HL-60 (cell line): ENCODE results near the gene PSMB5.

ENCODE experiments used
- DNase-seq, 2 experiments: peaks; one replicate each; pipeline ENCODE4 v3.0.0-alpha.2; 2010 to 2020; ENCODE audit warnings: low read depth in 1 of 2, low spot score in 1 of 2
- H3K27ac ChIP-seq: fragments of 250-450 bp; sonication (Bioruptor Pico); replicated peaks from 2 replicates; pipeline ENCODE4 v1.5.1; 2020; ENCODE audit warnings: mild to moderate bottlenecking, moderate library complexity
- H3K27me3 ChIP-seq: fragments of 250-450 bp; sonication (Bioruptor Pico); 2 replicates; pipeline ENCODE4 v1.5.1; 2021; ENCODE audit warnings: mild to moderate bottlenecking, moderate library complexity; ENCODE audit not compliant: insufficient read depth, poor library complexity, severe bottlenecking
- H3K4me3 ChIP-seq: replicated peaks from 2 replicates; pipeline ENCODE4 v1.5.1; 2011; ENCODE audit warnings: mild to moderate bottlenecking, control low read depth, low read length; ENCODE audit not compliant: insufficient read depth
- CTCF ChIP-seq: IDR thresholded peaks from one replicate; pipeline ENCODE4 v1.5.1; 2011; ENCODE audit warnings: low read length, control low read depth, inconsistent platforms; ENCODE audit not compliant: insufficient read depth
- GABPA ChIP-seq: IDR thresholded peaks from 2 replicates; pipeline ENCODE4 v1.6.1; 2012; ENCODE audit warnings: low read depth
- POLR2AphosphoS5 ChIP-seq: IDR thresholded peaks from 2 replicates; pipeline ENCODE4 v1.6.1; 2012; ENCODE audit warnings: low read depth
- REST ChIP-seq: IDR thresholded peaks from 2 replicates; pipeline ENCODE4 v1.6.1; 2012; ENCODE audit warnings: low read depth; ENCODE audit not compliant: insufficient replicate concordance
- SPI1 ChIP-seq: IDR thresholded peaks from 2 replicates; pipeline ENCODE4 v1.6.1; 2012; ENCODE audit warnings: low read depth, mild to moderate bottlenecking, borderline replicate concordance

The PSMB5 gene

DNA sequence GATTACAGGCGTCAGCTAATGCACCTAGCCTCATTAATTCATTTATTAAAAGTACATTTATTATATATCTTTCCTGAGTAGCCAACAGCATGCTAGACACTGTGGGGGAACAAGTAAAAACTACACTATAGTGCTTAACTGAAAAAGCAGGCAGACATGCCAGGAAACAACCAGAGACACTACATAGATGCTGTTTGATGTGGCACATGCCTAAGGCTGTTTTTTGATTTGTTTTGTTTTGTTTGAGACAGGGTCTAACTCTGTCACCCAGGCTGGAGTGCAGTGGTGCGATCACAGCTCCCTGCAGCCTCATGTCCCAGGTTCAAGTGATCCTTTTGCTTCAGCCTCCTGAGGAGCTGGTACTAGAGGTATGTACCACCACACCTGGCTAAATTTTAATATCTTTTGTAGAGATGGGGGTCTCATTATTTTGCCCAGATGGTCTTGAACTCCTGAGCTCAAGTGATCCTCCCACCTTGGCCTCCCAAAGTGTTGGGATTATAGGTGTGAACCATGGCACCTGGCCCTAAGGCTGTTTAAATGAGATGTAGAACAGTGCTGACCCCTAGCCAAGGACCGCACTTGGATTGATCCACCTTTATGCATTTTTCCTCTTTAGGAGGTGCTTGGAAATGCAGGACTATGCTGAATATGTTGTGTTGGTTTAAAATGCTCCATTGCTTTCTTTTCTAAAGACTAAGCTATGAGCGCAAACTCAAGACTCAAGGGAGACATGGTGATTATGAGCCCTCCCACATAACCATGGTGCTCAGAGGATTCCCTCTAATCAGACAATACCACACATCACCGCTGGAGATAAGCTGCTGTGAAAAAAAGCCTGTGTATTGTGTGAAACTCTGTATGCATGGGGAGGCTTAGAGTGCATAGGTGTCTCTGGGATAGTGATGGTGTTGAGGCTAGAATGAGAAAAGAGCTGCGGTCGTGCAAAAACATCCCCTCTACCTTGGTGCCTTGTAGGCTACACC, 14.3 kb downstream of the PSMB5 start:
- no peak for TF ChIP-seq POLR2AphosphoS5
- no peak for TF ChIP-seq SPI1
- no peak for TF ChIP-seq GABPA
- TF ChIP-seq CTCF: no peak
- TF ChIP-seq REST: no peak
- Histone ChIP-seq H3K27ac (no peak overlapping the region), H3K27me3 (no peaks in the 10 kb centered on the region), H3K4me3 (no peak overlapping the region)
- DNase-seq: no peak

GRCh38 chr14:23018107-23018506, 16.6 kb downstream of the PSMB5 start:
- H3K4me3 ChIP-seq: no peak overlapping the region
- no peak for TF ChIP-seq GABPA
- TF ChIP-seq CTCF: no peak
- TF ChIP-seq REST: no peak
- no peak for TF ChIP-seq SPI1
- no peak for TF ChIP-seq POLR2AphosphoS5
- H3K27me3 ChIP-seq: no peaks in the 10 kb centered on the region
- DNase-seq: no peak
- no peak overlapping the region for H3K27ac ChIP-seq

DNA sequence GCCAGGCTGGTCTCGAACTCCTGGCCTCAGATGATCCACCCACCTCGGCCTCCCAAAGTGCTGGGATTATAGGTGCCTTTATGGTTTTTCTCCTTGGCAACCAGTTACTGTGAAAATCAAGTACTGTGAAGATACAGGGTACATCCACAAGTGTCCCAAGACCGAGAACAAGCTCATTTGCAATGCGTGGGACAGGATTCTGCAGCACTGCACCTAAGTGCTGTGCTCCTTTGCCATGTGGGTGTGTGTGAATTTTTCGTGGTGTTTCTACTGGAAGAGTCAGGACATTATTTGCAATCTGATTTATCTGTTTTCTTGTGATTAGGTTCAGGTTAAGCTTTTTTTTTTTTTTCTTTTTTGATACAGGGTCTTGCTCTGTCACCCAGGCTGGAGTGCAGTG, 17.6 kb downstream of the PSMB5 start:
- Histone ChIP-seq H3K27ac (no peak overlapping the region), H3K27me3 (no peaks in the 10 kb centered on the region), H3K4me3 (no peak overlapping the region)
- TF ChIP-seq SPI1: no peak
- no peak for TF ChIP-seq GABPA
- TF ChIP-seq POLR2AphosphoS5: no peak
- no peak for TF ChIP-seq REST
- DNase-seq: no peak
